Hepatocyte (in vitro differentiated cells): ENCODE data around the gene IFNL3.

Experiments used
- EZH2phosphoT487 ChIP-seq: fragments of 200-600 bp; sonication (generic); IDR thresholded peaks from one replicate; pipeline ENCODE4 v1.6.1; 2018; ENCODE audit warnings: antibody characterized with exemption, mild to moderate bottlenecking, low read depth, moderate library complexity; ENCODE audit not compliant: unreplicated experiment, severe bottlenecking
- TF ChIP-seq, protein P1 (sequence below): fragments of 200-600 bp; sonication (generic); IDR thresholded peaks from 2 replicates; pipeline ENCODE4 v1.5.1; 2016; ENCODE audit warnings: antibody characterized with exemption, mild to moderate bottlenecking; ENCODE audit not compliant: poor library complexity

DNA sequence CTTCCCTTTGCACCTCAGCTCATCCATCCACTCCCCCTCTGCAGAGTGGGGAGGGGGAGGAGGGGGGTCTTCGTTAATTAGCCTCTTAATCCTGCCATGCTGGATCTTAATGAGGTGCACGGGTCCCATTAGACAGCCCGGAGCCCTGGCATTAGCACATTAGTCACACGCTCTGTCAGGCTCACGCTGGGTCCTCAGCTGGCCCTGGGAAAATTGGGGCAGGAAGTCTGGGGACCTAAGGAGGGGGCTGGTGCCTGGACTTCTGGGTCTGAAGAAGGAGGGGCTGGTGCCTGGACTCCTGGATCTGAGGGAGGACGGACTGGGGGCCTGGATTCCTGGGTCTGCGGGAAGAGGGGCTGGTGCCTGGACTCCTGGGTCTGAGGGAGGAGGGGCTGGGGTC lies 48.5 kb downstream of the IFNL3 start:
- TF ChIP-seq, protein P1, sequence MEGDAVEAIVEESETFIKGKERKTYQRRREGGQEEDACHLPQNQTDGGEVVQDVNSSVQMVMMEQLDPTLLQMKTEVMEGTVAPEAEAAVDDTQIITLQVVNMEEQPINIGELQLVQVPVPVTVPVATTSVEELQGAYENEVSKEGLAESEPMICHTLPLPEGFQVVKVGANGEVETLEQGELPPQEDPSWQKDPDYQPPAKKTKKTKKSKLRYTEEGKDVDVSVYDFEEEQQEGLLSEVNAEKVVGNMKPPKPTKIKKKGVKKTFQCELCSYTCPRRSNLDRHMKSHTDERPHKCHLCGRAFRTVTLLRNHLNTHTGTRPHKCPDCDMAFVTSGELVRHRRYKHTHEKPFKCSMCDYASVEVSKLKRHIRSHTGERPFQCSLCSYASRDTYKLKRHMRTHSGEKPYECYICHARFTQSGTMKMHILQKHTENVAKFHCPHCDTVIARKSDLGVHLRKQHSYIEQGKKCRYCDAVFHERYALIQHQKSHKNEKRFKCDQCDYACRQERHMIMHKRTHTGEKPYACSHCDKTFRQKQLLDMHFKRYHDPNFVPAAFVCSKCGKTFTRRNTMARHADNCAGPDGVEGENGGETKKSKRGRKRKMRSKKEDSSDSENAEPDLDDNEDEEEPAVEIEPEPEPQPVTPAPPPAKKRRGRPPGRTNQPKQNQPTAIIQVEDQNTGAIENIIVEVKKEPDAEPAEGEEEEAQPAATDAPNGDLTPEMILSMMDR: no peak
- no peak for TF ChIP-seq EZH2phosphoT487
